HG03520 (cell line): ENCODE measurements around the gene PVALB.

Experiments
- ATAC-seq: cut with Tn5 transposase; IDR thresholded peaks from one replicate; pipeline ENCODE4 v1.9.1; 2021; ENCODE audit warnings: mild to moderate bottlenecking, moderate library complexity; ENCODE audit not compliant: unreplicated experiment

The PVALB gene, protein sequence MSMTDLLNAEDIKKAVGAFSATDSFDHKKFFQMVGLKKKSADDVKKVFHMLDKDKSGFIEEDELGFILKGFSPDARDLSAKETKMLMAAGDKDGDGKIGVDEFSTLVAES

DNA sequence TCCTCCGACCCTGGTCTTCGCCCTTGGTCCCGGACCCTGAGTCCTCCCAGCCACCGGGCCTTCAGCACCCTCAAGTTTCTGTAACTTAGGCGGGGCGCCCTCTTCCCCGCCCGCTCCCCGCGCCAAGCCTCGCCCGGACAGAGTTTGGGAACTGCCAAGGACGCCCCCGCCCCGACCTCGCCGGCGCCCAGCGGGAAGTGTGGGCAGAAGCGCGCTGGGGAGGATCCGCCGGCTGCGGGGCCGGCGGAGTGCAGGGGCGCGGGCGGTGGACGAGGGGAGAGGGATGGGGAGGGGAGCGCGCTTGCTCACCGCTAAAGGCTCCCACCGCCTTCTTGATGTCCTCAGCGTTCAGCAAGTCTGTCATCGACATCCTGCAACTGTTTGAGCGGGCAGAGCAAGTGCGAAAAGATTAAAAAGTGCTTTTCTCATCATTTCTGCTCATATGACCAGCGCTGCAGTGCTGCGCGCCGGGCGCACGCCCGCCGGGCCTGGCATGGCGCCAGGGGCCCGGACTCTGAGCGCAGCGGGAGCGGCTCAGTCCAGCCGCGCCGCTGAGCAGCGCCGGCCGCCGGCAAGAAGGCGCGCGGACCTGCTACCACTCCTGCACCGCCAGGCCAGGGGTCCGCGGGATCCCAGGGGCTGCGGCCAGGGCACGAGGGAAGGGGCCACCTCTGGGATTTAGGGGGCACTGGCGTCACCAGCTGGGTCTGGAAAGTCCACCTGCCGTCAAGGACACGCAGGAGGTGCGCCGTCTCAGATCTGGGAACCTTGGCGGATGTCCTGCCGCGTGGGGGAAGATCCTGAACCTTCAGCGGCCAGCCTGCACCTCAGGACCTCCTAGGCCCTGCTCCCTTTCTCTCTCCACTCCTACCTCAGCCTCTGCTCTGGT lies at the start of gene PVALB:
Gene PVALB (minus strand): TSS at position 400 of the 889 bp plus-strand sequence. CDS start 30 bp downstream, at position 370.
- no peak for ATAC-seq

DNA sequence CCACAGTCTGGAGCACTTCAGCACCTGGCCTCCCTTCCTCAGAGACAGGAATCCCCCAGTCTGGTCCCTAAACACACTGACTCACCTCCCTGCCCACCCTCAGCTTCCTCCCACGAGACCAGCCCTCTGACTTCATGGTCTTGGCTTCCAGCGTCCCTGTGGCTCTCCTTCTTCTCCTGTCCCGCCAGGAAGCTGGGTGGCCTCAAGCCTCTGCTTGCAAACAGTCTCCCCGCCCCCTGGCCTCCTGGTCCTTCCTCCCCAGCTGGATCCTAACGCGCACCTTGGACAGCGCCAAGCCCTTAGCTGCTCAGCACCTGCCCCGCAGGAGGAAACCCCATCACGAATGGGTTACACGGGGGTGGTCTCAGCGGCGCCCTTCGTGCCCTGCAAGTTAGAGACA lies 48.5 kb upstream of the PVALB start:
- ATAC-seq: no peak

DNA sequence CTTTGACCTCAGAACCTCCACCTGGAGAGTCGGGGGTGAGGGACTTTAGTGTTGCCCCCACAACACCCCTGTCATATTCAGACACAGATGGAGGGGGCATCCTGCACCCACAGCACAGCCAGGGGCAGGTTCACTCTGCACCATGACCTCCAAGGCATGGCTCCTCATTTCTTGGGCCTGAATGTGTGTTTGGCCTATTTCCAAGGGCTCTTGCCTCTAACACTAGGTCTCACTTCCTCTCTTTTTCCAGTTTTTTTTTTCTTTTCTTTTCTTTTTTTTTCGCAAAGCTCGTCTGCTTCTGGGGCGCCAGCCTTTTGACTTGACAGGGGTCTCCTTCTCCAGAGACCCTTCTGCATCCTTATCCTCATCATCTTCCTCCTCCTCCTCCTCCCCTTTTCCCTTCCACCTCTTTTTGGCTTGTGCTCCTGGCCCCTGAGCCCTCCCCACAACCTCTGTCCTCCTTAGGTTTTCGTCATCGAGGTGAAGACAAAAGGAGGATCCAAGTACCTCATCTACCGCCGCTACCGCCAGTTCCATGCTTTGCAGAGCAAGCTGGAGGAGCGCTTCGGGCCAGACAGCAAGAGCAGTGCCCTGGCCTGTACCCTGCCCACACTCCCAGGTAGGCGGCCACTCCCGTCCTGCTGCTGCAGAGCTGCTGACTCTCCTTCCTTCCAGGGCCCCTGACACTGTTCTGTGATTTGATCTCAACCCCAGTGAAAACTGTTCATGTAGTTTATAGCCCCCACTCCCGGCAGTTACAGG lies 47.8 kb upstream of the PVALB start:
- ATAC-seq: no peak

DNA sequence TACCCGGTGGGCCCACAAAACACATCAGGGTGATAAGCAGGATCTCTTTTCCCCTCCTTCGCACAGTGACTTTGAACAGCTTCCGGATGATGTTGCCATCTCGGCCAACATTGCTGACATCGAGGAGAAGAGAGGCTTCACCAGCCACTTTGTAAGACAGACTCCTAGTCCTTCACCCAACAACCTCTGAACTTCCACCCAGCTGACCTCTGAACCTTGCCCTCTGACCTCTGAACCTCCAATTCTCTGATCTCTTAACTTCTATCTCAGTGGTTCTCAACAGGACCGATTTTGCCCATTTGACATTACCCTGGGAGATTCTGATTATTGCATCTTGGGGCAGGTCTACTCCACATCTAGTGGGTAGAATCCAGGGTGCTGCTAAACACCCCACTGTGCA lies 47.1 kb upstream of the PVALB start:
- ATAC-seq: no peak

DNA sequence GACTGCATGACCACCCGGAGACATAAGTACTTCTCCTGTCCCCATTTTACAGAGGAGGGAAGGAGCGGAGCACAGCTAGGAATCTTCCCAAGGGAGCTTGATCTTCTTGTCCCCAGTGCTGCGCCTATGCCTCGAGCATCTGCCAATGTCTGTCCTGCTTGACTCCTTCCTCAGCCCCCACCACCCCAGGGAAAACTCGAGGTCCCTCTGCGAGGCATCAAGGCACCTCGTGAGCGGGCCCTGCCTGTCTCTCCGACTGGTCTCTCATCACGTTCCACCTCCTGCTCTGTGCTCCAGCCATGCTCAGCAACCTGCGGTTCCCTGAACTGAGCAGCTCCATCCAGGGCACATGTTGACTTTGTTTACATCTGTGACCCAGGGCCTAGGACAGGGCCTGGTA lies 46.4 kb upstream of the PVALB start:
- ATAC-seq: no peak

DNA sequence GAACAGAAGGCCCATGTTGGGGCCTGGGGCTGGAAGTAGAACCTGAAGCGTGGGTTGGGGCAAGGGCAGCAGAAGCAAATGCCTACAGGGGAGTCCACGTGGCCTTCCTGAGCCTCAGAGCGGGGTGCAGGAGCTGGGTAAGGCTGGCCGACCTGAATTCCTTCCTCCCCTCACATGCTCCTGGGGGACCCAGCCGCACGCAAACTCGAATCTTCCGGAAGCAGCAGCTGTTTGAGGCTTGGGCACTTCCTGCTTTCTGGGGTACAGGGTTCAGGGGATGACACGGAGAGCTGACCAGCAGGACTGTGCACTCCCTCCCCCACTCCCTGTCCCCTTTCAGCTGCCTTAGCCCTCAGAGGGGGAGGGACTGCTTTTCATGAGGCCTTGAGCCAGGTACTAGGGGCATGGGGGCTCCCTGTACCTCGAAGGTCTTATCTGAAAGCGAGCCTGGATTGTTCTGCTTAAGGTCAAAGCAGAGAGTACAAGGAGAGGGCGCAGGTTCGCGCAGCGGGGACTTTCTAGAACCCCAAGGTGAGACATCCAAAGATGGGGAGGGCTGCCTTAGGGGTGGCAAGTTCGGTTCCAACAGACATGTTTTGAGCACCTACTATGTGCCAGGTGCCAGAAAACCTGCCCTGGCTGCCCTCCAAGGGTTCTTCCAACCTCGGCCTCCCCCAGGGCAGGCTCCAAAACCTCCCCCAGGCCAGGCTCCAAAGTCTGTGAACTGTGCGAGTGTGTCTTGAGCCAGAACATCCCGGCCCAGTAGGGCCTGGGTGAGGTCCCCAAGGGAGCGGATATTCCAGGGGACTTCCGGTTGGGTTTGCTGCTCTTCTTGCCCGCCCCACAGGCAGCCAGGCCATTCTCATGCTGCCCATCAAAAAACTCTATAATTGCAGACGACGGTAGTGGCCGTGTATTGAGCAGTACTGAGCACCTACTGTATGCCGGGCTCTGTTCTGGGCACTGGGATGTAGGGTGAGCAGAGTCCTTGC lies 45.7 kb upstream of the PVALB start:
- peak; percentile 31 for ATAC-seq

DNA sequence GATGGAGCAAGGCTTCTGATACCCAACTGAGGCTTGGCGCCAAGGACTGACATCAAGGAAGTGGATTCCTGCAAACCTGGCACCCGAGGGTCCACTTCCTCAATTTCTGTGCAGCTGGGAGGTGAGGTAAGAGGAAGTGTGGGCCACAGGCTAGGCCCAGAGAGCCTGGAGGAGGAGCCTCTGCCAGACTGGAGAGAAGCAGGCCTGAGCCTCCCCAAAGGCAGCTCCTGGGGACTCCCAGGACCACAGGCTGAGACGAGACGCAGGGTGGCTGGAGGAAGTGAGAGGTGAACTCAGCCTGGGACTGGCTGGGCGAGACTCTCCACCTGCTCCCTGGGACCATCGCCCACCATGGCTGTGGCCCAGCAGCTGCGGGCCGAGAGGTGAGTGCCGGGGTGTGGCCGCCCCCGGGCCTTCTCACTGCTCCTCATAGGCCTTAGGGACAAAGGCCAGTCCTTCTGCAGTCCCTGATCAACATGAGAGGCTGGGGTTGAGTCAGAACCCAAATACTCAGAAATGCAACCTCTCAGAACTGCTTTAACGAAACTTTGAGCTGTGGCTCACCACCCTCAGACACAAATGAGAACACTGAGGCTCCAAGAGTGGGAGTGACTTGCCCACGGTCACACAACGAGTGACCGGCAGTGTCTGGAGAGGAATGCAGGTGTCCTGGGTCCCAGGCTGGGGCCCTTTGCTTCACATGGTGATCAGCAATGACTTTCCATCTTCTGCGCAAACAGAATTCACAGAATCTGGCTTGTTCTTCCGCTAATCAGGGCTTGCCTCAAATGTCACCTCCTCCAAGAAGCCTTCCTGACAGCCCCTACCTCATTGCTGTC lies 44.2 kb upstream of the PVALB start, which contains the start of gene NCF4:
Gene NCF4 (plus strand): TSS at position 186 of the 839 bp plus-strand sequence. CDS start 166 bp downstream, at position 352.
- peak; percentile 50 for ATAC-seq

DNA sequence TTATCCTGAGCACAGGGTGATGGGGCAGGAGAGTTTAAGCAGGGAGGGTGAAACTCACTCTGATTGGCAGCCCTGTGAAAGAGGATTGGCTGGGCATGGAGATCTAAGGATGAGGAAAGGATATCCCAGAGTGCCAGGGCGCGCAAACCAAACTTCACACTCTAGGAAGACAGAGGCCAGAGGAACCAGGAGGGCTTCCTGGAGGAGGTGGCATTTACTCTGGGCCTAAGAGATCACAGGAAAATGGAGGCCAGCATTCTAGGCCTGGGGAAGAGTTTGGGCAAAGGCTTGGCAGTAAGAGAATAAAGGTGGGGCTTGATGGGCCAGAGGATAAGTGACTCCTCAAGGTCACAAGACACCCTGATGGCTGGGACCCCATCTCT lies 43.6 kb upstream of the PVALB start:
- ATAC-seq: no peak

DNA sequence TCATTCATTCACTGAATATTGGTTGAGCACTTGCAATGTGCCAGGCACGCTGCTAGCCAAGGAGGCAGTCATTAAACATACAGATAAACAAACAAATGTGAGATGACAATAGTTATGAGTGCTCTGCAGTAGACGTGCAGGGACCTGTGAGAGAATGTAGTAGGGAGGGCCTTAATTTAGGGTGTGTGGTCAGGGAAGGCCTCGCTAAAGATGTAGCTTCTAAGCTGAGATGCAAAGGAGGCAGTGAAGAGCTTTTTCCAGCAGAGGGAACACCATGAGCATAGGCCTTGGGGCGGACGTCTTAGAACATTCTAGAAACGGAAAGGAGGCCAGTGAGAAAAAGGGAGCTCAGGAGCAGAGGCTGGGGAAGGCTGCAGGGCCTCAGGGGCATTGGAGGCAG lies 43.2 kb upstream of the PVALB start:
- no peak for ATAC-seq

DNA sequence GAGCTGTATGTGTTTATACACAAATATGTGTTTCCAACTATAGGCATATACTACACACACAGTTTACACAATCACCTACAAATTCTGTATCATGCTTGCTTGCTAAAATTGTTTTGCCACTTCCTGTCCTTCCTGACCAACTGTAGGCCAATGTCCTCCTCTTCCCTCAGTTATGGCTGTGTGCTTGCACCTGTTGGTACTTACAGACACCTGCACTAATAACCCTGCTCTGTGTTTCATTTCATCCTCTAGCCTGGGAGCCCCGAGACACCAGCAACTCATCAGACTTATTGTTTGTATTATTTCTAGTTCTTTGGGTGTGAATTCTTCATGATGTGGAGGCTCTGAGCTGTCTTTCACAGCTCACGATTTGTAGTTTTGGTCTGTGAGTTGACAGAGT lies 42.1 kb upstream of the PVALB start:
- no peak for ATAC-seq

DNA sequence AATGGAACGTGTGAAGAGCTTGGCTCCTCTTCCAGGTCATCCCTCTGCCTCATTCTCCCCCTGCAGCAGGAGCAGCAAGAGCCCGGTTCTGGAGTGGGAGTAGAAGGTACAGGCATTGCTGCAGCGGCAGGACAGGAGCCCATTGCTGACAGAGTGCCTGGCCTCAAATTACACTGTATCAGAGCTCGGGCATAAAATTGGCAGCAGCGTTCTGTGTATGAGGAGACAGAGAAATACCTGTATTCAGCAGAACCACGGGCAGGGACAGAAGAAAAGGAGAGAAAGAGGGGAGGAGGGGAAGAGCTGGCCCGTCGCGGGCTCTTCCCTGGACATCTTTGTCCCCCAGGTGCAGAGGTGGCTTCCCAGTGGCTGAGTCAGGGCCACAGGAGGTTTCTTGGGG lies 41.3 kb upstream of the PVALB start:
- no peak for ATAC-seq

DNA sequence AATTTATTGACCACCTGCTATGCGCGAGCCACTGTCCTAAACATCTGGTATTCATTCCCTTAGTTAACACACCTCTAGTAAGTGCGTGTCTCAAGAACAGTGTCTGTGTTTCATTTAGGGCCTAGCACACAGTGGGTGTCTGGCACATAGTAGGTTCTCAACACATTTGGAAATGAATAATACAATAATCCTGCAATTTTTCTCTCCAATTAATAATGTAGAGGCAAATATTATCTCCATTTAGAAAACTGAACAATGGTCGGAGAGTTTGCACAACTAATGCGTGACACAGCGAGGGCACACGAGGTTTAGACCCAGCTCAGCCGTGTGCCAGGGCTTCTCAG lies 39.9 kb upstream of the PVALB start:
- ATAC-seq: no peak

DNA sequence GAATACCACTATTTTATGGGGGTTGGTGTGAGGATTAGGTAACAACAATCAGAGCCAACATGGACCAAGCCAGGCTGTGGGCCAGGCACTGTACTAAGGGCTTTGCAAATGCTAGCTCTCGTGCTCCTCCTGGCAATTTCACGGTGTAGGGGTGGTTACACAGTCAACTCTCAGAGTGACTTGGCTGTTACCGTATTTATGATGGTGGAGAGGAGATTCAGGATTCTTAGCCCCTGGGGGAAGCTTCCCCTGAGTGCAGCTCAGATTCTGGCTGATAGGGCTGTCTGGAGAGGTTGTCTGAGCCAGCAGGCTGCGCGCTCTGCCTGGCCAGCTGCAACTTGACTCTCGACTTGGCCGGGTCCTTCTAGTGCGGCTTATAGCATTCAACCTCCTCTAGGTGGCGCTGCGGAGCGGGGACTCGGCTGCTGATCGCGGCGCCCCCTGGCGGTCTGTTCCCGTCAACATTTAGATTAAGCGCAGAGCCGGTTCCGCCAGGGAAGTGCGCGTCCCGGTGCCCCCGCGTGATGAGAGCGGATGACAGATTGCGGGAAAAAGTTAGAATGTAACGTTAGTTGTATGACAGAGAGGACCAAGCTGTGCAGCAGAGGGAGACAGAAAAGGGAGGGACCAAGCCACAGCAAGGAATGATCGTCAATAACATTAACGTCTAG lies 39.4 kb upstream of the PVALB start:
- ATAC-seq: no peak

DNA sequence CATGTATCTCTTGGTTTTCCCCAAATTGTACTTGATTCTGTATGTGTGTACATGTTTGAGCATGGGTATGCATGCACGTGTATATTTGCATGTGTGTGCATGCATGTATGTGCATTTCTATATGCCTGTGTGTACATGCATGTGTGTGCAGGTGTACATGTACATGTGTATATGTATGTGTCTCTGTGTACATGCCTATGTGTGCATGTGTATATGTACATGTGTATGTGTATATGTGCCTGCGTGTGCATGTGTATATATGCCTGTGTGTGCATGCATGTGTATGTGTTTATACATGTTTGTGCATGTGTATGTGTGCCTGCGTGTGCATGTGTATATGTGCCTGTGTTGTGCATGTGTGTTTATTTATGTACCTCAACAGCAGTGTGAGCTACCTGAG lies 38.6 kb upstream of the PVALB start:
- ATAC-seq: no peak

DNA sequence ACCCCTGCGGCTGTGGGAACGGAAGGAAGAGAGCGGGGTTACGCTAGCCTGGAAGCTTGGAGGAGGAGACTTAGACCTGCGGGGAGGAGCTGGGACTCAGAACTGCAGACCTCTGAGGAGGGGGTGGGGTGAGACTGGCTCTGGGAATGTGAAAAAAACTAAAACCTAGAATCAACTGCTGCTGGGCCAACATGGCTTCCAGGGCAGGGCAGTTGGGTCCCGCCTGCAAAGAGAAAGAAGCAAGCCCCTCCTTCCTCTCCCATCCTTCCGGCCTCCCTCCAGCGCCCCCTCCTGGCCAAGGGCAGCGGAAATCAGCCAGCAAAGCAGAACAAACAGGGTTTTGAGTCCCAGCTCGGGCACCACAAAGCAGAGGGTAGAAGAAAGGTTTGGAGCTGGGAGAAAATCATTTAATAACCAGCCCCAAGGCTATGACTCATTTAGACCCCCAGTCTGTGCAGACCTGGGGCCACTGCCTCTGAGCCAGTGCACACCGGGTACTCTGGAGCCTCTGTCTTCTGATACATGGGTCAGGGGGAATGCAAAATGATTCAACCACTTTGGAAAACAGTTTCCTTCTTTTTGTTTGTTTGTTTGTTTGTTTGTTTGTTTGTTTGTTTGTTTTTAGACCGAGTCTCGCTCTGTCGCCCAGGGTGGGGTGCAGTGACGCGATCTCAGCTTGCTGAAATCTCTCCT lies 36.7 kb upstream of the PVALB start:
- no peak for ATAC-seq

DNA sequence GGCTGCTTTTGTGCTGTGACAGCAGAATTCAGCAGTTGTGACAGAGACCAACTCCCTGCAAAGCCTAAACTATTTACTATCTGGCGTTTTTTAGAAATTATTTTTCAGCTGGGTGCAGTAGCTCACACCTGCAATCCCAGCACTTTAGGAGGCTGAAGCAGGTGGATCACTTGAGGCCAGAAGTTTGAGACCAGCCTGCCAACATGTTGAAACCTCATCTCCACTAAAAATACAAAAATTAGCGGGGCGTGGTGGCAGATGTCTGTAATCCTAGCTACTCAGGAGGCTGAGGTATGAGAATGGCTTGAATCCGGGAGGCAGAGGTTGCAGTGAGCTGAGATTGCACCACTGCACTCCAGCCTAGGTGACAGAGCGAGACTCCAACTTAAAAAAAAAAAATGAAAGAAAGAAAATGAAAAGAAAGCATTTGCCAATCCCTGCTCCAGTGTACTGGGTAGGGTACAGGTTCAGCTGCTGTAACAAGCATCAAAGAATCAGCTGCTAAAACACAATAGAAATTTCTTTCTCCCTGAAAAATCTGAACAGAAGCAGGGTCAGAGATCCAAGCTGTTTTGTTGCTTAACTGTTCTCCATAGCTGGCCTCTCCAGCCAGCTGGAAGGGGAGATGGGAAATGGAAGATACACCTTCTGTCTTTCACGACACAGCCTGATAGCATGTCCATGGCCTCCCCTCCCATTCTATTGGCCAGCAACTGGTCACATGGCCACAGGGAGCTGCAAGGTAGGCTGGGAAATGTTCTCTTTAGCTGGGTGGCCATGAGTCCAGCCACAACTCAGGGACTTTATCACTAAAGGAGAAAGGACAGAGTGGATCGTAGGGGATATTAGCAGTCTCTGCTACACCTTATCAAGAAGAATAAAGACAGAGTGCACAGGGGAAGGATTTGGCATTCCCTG lies 35.5 kb upstream of the PVALB start:
- ATAC-seq: no peak

DNA sequence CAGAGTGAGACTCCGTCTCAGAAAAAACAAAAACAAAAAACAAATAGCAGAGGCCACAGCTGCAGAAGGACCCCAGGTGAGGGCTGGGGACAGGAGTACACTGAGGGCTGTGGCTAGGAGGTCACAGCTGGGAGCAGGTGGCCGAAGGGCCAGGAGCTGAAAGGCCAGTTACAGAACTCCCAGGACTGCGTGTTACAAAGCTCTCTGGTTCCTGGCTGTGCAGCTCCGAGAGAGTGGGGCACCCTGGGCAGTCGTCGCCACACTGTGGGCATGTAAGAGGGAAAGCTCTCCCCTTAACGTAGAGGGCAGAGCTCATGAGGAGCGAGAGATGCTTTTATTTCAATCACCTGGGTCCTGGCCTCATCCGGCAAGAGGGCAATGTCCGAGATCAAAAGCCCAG lies 33.8 kb upstream of the PVALB start:
- ATAC-seq: no peak

DNA sequence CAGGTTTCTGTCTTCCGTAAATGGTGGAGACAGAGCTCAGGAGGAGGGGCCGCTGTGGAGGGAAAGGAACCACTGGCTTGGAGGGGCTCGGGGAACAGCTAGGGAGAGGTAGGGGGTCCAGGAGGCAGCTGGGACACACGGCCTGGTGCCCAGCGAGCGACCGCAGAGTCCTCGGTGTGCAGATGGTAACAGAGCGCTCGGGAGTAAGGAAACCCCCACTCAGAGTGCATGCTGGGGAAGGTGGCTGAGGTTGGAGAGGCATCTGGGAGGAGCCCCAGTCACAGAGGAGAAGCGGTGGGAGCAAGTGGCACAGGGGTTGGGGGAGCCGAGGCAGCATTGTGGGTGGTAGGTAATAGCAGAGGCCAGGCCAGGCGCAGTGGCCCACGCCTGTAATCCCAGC lies 33.2 kb upstream of the PVALB start:
- no peak for ATAC-seq
